Stimulated activated CD8-positive, alpha-beta memory T cell treated with anti-CD3 and anti-CD28 coated beads, Interleukin-4, amount 100 ng/mL, for 24 hours (primary cell): Measurements from ENCODE around the gene OCRL.
A peak's percentile ranks its signal among the peaks of the same experiment; 100 is the strongest.

ENCODE experiments used
- DNase-seq: peaks from one replicate; pipeline ENCODE4 v3.0.0-alpha.2; 2020; ENCODE audit warnings: low read depth

OCRL gene

GRCh38 chrX:129540068-129540653 lies at the start of gene OCRL:
Gene OCRL (plus strand): TSS chrX:129540259. CDS start chrX:129540440, 181 bp downstream.
- DNase-seq: peak; percentile 15

- no peak for DNase-seq
These were observed 49.7 kb upstream of the OCRL start for GRCh38 chrX:129490330-129490729.

- no peak for DNase-seq
These were observed 46.4 kb upstream of the OCRL start for GRCh38 chrX:129493643-129494042.

DNA sequence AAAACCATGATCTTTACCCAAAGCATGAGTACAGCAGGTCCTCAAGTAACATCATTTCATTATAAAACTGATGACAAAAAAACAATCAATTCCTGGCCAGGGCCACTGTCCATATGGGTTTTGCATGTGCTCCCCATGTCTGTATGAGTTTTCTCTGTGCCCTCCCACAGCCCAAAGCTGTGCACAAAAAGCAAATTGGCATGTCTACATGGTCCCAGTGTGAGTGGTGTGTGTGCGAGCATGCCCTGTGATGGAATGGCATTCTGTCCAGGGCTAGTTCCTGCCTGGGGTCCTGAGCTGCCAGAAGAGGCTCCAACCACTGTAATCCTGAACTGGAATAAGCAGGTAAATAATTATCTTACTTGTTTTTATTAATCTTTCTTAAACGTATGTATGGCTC lies 45.2 kb upstream of the OCRL start:
- no peak for DNase-seq

DNA sequence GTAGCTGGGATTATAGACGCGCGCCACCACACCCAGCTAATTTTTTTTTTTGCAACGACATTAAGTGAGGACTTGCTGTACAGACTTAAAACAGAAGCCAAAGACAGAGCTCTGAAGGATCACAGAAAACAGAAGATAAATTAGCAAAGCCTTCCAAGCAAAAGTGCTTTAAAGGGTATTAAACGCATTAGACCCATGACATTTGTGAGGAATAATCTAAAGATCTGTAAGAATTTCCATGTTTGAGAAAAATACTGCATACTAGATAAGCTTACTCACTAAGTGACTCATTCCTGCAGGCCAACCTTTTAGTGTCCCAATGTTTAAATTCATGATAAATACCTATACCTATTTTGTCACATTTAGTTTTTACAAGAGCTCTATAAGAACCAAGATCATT lies 44.2 kb upstream of the OCRL start:
- no peak for DNase-seq

- DNase-seq: no peak
These were observed 43.4 kb upstream of the OCRL start for GRCh38 chrX:129496625-129497024.

GRCh38 chrX:129497146-129497843 lies 42.8 kb upstream of the OCRL start:
- no peak for DNase-seq

DNA sequence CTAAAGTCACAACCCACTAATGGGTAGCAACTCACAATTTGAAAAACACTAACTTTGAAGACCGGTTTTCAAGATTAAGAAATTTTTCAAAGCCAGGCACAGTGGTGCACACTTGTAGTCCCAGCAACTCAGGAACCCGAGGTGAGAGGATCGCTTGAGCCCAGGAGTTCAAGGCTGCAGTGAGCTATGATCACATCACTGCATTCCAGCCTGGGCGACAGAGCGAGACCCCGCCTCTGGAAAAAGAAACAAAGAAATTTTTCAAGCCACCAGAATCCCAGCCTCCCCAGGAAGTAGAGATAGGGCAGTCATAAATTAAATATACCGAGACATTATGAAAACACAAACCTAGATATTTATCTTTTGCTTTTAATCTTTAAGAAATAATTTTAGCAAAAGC lies 29.7 kb upstream of the OCRL start:
- DNase-seq: no peak

GRCh38 chrX:129511689-129512088 lies 28.4 kb upstream of the OCRL start:
- no peak for DNase-seq

DNA sequence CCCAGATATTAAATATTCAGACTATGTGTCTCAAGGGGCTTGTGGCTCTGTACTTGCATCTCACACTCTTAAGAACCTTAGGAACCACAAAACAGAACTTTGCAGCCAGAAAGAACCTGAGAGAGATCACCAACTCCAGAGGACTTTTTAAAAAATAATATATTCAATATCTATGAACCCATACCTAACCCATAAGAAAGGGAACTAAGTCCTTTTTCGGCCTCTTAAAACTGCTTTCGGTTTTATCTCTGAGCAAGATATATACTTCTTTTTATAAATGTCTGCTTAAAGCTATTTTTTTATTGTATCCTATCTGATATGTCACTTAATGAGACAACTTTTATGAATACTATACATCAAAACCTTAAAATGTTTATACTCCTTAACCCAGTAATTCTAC lies 27.6 kb upstream of the OCRL start:
- DNase-seq: no peak

DNA sequence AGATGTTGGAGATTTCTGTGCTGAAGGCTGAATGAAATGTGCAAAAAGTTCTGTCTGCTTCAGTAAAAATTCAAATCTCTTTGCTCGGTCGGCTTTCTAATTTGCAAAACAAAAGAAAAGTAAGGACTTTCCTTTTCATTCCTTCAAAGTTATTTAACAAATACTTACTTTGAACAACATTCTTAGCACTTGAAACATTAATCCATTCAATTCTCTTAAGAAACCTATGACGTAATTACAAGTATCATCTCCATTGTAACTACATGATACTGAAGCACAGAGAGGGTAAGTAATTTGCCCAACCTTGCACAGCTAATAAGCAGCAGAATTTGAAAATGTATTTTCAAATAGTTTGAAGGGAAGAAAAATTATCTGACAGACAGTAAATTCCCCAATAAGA lies 23.7 kb upstream of the OCRL start:
- DNase-seq: no peak

DNA sequence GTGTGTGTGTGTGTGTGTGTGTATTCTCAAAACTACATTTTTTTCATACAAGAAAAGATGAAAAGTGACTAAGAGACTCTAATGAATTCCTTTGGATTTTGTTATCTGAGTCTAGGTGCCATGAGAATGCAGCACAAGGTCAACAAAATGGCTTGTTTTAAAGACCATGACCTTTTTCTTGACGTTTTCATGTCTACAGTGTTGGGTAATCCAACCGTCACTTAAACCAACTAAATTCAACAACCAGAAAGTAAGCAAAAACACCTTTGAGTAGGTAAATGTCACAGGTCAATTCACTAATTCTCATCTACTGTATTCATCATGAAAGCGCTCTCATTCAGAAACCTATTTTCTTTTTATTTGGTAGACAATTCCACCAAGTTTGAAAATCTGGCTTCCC lies 19.9 kb upstream of the OCRL start:
- DNase-seq: no peak

DNA sequence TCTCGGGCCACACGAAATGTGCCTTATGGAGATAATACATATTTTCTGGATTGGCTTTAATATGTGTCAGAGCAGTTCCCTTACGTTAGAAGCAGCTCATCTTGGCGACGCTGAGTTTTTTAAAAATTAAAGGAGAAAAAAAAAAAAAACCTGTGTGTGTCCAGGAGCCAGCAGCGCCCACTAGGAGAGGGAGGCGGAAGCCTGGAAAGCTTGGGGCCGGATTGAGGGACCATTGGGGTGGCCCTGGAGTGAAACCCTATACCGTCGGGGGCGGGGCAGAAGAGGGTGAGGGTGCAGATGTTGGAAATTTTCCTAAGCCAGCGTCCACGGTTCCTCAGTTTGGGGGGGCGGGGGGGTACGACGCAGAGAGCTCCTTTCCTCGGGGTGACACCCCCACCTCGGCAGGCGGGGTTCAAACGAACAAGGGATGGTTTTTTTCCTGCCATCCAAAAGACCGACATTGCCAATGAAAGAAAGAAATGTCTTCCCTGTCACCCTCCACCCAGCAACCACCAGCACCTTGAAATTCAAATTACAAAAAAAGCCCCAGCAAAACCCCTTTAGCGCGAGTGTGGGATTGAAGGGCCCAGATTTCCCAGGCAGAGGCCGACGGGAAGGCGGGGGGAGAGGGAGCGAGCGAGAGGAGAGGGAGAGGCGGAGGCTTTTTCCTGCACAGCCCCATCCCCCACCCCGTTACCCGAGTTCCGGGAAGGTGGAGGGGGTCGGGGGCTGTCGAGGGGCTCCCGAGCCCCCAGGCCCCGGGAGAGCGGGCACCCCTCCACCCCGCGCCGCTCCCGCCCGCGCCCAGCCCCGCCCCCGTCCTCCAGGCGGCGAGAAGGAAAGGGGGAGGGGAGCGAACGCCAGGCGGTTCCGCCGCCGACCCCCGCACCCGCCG lies 17.6 kb upstream of the OCRL start:
- DNase-seq: no peak

DNA sequence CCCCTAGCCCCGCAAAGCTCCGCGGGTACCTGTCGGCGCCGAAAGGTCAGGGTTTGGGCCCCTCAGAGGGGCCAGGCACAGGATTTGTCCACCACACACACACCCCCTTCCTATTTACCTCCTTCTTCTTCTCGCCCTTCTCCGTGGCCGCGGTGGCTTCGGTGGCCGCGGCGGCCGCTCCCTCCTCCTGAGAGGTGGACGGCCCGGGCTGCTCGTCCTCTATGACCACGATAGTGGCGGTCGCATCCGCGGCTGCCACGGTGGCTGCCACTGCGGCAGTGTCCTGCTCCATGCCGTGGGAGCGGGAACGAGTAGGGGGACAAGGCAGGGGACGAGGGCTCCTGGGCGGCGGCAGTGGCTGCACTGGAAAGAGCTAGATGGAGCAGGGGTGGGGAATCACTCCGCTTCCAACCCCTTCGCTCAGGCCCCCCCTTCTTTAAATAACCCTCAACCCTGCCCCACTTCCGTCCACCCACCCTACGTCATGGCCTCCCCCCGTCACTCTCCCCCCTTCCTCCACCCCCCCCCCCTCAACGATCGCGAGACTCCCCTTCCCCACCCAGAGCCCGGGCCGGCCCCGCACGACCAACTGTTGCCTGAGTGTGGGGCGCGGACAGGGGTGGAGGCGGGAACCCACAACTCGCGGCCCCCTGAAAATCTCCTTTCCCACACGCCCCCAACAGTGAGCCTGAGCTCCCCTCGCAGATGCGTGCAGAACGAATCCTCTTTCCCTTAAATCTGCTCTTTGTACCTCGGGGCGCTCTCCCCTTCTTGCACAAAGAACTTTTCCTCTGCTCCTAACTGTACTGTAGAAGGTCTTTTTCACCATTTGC lies 16.8 kb upstream of the OCRL start, which contains the start of gene SMARCA1:
Gene SMARCA1, minus strand, starts transcription at position 412 of the 833 bp plus-strand sequence. Its CDS starts 120 bp downstream, at position 292.
- no peak for DNase-seq

- no peak for DNase-seq
These were observed 15.7 kb upstream of the OCRL start for GRCh38 chrX:129524250-129524850.

GRCh38 chrX:129525162-129525561 lies 14.9 kb upstream of the OCRL start:
- no peak for DNase-seq

GRCh38 chrX:129525896-129526295 lies 14.2 kb upstream of the OCRL start:
- DNase-seq: no peak

GRCh38 chrX:129529685-129530281 lies 10.3 kb upstream of the OCRL start:
- no peak for DNase-seq

- no peak for DNase-seq
These were observed 9.6 kb upstream of the OCRL start for GRCh38 chrX:129530410-129530809.

- DNase-seq: no peak
These were observed 8.9 kb upstream of the OCRL start for GRCh38 chrX:129531132-129531531.
